GM19372 (cell line): ENCODE measurements around the gene SOCS3.
"Not testable (repeated sequence)": the region's sequence is repeated elsewhere in the genome, so short reads cannot be mapped to it uniquely, and the experiment has no call there.

Experiments
- ATAC-seq: cut with Tn5 transposase; IDR thresholded peaks from one replicate; pipeline ENCODE4 v1.9.1; 2021; ENCODE audit warnings: mild to moderate bottlenecking, low read depth, moderate library complexity; ENCODE audit not compliant: unreplicated experiment

SOCS3 gene

DNA sequence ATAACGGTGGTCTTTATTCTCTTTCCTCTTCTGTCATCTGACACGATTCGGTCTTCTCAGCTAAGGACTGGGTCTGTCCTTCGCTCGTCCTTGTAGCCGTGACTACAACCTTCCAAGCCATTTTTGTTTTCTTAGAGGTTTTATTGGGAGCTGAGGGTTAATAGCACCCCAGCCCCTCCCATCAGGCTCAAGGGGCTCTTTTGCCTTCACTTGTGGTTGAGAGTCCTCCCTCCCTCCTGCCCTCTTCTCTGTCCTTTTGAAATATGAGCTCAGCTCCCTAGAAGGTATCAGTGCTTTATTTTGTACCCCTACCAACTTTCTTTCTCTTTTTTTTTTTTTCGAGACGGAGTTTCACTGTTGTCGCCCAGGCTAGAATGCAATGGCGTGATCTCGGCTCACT lies 24.7 kb downstream of the SOCS3 start:
- ATAC-seq: no peak

DNA sequence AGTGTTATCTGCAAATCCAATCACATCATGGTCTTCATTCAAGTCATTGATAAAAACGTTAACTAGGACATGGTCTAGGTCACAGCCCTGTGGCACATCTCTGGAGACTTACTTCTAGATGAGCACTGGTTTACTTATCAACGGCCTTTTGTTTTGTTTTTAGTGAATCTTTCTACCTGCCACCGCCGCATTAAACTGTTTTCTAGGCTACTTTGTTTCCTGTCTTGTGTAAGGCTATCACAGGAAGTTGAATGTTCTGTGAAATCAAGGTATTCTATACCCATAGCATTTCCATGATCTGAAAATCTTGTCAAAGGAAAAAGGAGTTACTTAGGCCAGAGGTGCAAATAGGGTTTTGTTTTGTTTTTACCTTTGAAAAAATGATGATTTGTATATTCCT lies 26.9 kb downstream of the SOCS3 start:
- ATAC-seq: no peak

DNA sequence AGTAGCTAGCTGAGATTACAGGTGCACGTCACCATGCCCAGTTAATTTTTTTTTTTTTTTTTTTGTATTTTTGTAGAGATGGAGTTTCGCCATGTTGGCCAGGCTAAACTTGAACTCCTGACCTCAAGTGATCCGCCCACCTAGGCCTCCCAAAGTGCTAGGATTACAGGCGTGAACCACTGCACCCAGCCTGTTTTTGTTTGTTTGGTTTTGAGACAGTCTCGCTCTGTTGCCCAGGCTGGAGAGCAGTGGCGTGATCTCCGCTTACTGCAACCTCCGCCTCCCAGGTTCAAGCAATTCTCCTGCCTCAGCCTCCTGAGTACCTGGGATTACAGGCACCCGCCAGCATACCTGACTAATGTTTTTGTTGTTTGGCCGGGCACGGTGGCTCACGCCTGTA lies 28.5 kb downstream of the SOCS3 start:
- ATAC-seq: not testable (repeated sequence)

DNA sequence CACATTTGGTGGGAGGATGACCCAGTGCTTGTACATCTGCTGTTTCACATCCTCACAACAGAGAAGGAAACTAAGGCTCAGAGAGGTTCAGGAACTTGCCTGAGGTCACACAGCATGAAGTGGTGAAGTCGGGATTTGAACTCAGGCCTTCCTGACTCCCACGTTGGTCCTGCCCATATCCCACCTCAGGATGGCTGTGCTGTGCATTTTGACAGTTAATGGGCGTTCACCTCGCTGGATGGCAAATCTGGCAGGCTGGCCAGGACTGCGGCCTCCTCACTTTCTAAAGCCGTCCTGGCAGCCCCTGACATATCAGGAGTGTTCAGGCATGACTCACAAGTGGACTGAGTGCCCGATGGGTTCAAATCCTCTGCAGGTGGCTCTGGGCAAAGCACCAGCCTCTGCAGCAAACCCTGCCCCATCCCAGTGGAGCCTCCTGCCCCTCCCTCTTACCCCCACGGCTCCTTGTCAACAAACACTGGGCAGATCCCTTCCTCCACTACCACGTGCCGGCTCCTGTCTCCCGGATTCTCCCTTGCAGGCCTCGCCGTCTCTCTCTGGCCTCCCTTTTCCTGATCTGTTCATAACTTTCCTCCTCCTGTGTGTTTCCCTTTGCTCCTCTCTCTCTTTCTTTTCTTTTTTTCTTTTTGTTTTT lies 29.2 kb downstream of the SOCS3 start:
- ATAC-seq: no peak

DNA sequence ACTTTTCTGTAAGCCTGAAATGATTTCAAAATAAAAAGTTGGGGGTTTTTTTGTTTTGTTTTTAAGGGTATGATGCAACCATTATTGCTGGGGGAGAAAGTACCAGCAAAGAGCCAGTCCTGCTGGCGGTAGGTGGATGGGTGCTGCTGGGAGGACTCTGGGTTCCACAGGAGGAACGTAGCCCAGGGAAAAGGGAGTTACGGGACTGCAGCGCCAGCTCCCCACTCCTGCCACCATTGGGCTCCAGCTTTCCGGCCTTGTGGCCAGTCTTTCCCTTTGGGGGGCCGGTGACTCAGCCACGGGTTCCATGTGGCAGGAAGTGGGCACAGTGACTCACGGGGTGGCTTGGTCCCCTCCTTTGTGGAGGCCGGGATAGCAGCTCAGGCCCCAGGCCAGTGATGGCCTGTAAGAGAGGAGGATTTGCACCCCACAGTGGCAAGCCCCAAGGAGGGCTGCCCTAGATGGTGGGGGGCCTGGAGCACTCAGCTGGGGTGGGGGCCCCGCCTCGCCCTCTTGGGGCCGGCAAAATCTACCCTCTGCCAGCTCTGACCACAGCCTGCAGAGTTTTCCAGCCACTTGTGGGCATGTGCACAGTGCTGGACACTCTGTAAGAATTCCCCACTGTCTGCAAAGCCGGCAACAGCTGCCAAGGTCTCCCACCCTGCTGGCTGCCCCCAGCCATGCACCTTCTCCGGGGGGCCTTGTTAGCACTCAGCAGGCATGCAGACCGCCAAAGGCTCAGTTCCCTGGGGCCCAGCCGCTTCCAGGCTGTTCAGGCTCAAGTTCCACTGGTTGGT lies 30.4 kb downstream of the SOCS3 start:
- no peak for ATAC-seq

DNA sequence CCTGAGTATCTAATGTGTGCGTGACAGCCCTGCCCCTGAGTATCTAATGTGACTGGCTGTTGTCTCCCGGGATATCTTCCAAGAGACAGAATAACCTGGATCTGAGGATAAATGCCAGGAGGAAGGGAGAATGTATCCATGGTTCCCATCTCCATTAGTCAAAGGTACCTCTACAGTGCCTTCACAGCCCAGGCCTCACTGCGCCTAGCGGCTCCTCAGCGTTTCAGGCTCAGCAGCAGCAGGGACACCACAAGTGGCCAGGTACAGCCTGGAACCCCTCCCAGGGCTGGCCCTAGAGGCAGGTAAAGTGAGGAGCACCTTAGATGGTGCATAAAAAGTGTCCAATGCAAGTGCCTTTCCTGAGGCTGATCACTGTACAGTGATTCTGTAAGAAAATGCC lies 32.0 kb downstream of the SOCS3 start:
- no peak for ATAC-seq

DNA sequence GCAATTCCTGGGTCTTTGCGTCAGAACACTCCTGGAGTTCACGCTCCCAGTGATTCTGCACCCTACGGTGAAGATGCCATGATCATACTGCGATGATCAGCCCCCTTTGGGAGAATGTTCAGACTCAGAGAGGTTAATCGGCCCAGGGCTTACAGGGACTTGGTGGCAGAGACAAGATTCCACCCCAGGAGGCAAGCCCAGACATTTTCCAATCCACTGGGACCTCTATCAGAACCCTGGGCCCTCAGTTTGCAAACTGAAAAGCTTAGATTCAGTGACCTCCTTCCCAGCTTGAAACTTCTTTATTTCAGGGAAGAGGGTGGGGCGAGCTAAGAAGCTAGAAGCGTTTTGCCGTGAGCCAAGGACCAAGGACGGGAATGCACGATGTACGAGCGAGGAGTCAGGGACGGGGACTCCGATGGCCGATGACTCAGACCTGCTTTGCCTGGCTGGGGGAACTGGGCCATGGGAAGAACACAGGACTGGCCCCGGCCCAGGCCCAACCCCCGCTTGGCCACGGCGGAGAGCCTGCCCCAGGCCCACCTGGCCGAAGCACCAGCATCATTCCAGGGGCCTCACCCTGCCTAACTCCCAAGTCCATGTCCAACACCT lies 34.7 kb downstream of the SOCS3 start:
- no peak for ATAC-seq

DNA sequence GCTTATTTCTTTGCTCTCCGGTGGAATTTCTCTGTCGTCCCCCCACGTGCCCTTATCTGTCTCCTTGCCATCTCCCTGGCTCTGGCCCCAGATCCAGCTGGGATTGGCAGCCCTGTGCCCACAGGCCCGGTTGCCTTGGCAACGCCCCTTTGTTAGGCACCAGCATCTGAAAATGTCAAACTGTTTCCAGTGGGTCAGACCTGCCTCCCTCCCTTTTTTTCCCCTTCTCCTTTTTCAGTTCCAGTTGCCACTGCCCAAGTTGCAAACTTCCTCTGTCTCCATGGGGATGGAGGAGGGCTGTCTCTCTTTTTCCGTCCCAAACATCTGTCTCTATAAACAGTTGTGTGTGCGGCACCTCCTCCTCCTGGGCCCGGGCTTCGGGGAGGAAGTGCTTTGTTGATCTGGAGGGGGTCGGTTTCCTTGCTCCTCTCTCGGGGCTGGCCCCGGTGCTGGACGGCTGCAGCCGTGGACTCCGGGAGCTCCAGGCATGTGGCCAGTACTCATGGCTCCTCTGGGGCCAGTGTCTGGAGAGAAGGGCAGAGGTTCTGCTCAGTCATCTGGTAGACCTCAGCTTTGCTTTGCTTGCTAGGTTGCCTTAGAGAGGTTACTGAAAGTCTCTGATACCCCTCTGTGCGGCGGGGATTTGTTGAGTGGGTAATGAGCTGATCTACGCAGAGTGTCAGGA lies 35.3 kb downstream of the SOCS3 start:
- no peak for ATAC-seq

DNA sequence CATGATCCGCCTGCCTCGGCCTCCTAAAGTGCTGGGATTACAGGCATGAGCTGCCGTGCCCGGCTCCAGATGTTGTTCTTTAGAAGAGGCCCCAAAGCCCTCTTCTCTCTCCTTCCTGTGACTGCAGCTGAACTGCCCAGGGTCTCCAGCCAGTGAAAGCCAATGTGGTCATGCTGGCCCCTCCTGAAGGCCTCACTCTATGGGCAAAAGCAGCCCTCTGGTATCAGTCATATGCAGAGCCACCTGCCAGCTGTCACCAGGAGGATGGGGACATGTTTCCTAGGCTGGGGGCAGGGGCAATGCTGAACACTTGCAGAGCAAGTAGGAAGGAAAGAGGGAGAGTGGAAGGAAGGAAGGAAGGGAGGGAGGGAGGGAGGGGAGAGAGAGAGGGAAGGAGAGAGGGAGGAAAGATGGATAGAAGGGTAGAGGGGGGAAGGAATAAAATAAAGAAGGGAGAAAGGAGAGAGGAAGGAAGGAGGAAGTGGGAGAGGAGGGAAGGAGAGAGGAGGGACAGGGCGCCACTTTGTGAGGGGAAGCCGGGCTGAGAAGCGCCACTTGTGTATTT lies 36.0 kb downstream of the SOCS3 start:
- no peak for ATAC-seq

DNA sequence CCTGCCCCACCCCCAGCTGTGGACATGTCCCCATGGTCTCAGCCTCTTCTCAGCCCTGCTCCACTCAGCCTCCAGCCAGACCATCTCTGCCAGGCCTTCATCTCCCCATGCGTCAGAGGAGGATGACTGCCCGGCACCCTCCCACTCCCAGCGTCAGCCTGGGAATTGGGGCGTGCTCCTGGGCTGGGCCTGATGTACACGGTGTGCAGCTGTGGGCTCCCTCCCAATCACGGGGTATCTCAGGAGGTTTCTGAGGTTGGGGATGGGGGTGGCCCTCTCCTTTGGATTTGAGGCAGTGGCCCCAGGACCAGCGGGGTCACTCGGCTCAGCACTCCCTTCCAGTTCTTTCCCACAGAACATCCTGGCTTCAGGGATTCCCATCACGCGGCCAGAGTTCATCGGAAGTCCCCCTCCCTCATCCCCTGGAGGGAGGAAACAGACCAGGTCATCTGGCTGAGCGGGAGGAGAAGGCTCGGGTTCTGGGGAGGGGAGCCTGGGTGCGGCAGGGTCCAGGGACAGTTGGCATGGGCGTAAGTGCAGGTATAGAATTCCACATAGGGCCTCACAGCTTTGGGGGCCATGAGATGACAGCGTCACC lies 36.9 kb downstream of the SOCS3 start:
- no peak for ATAC-seq

DNA sequence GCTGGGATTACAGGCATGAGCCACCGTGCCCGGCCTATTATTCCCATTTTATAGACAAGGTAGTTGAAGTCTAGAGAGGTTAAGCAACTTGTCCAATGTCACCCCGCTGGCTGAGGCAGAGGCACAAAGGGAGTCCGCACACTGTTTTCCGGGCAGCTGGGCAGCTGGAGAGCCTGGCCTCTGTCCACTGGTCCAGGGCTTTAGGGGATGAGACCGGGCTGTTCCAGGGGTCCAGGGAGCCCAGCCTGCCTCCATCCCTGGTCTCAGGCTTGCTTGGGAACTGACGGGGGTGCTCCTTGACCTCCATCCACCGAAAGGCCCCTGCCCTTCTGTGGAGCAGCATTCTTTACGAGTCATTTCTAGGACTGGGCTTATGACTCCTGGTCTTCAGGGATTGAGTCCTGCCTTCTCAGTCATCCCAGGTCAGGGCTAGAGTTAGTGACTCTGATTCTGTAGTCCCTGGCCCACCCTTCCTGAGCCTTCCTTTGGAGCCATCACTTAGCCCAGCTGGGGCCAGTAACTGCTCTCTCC lies 37.5 kb downstream of the SOCS3 start:
- ATAC-seq: no peak

DNA sequence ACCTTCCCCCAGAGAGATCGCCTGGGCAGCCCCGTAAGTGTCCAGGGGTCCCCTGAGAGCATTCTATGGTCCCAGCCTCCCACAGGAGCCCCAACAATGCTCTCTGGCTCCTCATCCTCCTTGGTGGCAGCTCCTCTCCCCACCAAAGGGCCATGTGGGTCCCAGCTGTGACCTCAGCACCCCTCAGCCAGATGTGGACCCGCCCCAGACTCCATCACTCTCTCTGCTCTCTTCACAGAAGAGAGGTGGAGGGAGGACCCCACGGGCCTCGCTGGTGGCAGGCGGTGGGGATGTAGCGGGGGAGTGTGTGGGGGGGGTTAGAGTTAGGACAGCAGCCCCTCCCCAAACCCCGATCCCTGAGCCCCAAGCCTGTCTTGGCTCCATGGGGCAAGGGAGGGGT lies 41.0 kb downstream of the SOCS3 start:
- no peak for ATAC-seq

DNA sequence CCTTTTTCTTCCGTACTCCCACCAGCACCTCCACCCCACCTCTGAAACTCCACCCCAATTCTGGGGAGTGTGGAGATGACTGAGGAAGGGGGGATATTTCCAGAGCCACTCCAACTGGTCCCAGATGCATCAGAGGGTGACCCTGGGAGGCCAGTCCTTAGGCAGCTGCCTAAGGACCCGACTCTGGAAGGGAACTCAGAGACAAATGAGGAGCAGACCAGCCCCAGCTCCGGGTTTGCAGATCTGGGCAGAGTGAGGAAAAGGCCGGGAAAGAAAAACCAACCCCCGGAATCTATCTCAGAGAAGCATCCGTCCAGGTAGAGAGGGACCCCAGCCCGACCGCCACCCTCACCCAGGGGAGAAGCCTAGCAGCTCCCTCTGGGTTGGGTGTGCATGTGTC lies 41.5 kb downstream of the SOCS3 start:
- no peak for ATAC-seq

DNA sequence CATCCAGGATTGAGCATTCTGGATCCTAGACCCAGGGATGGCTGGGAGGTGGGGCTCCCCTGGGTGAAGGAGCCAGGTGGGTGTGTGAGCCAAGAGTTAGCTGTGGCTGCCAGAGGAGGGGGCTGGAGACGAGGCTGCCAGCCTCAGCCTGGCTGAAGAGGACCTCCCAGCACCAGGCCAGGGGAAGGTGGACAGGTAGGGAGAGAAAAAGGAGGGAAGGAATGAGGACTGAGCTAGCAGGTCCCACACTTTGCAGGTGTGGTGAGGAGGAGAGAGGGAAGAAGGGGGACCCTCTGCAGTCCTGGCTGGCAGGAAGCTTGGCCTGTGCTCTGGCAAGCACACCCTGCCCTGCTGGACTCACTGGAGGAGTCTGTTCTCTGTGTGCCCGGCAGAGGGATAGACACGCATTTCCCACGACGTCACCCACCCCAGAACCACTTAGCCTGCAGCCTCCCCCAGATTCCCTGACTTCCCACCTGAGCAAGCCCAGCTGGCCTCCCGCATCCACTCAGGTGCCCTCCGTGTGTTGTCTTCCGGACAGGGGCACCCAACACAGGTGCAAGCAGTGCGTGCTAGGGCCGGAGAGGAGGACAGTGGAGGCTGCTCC lies 42.0 kb downstream of the SOCS3 start:
- ATAC-seq: no peak

DNA sequence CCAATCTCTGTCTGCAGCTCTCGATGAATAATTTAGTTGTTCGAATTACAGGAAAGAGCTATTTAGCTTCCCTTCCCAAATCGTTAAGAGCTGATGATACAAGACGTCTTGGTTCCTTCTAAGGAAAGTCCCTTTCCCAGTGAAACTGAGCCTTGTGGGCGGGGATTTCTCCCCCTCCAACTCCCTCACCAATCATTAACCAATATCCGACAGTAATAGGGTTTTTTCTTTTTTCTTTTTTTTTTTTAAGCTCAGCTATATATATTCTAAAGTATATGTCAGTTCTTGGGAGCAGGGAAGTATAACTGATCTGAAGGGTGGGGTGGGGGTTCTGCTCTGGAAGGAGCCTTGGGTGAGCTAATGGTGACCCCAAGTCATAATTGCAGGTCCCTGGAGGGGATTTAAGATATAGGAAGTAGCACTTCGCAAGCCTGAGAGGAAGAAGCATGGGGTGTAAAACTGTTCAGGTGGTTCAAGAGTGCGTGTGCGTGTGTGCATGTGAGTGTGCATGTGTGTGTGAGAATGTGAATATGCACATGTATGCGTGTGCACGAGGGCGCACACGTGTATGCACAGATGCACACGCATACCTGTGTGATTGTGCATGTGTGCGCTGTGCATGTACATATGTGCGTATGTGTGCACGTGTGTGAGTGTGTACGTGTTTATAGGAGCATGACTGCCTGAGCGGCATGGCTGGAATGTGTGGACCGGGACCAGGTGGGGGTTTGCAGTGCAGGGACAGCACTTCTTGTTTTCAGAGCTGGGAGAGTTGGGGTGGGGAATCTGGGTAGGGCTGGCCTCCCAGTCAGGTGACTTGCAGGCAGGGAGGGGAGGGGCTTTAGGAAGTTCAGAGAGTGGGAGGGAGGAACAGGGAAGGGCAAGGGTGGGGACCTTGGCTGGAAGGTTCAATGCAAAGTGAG lies 42.7 kb downstream of the SOCS3 start:
- no peak for ATAC-seq

DNA sequence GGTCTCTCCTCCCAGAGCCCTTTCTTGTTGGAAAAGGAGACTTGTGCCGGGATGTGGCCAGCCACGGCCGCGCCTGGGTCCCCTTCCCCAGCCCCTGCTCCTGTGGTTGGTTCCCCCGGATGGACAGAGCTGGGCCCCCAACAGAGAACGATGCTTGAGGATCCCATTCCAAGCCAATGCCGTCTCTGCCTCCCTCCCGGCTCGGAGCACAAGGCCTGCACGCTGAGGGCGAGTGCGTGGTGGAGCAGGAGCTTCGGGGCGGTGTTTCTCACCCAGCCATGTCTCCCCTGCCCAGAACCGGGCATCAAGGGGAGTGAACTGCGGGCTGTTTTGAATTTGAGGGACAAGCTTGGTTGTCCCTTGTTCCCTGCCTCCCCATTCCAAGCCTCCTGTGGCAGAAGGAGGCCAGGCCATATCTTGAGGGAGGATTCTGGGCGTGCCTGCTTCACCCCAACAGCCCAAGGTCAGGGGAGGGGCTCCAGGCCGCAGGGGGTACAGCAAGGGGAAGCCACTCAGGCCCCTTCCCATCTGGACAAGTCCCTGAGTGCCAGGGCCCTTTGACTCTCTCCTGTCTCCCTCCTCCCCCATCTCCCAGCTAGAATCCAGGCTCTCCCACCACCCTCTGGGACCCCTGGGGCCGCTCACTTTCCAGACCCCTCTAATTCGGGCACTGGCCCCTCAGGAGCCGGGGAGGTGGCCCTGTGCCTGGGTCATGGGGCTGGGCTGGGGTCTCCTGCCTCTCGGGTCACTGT lies 43.6 kb downstream of the SOCS3 start:
- ATAC-seq: no peak

DNA sequence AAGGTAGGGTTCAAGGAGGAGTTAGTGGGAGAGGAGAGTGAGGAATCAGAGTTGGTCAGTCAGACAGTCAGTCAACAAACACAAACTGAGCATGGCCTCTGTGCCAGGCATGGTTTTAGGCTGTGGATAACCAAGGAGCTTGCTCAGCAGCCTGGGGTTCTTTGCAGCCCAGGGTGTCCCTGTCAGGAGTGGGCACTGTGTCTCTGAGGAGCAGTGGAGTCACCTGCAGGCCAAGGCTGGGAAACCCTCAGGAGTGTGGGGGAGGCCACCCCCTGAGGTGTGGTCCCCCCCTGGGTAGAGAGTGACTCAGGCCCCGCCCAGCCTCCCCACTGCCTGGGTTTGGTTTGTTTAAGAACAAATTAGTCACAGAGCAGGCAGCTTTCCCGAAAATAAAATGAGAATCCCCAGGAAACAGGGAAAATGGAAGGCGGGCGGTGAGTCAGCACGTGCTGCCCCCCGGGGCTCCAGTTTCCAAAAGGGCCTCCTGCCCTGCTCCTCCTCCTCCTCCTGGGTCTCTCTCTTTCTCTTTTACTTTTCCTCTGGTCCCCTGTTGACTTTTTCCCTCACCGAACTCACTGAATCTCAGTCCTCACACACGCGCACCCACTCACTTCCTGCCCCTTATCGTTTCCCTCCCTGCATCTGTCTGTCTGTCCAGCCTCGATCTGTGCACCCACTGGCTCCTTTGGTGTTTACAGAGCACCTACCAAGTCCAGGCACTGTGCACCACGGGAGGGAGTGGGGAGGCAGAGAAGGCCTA lies 44.3 kb downstream of the SOCS3 start:
- no peak for ATAC-seq
